RCC 7860 (cell line): Measurements from ENCODE around the gene TMLHE.
A peak's percentile ranks its signal among the peaks of the same experiment; 100 is the strongest.
"Not testable (repeated sequence)": the region's sequence is repeated elsewhere in the genome, so short reads cannot be mapped to it uniquely, and the experiment has no call there.

Experiments
- DNase-seq: peaks from one replicate; pipeline ENCODE4 v3.0.0-alpha.2; 2015; ENCODE audit warnings: low spot score
- FAIRE-seq: peaks from 2 replicates; lab custom pipeline; 2012; peaks lifted over from hg19 to GRCh38; lab: Jason Lieb, UNC

The TMLHE gene

GRCh38 chrX:155612312-155613224 is at the start of gene TMLHE, which contains the start of gene SPRY3:
Gene TMLHE (minus strand): TSS chrX:155612952. CDS start chrX:155545276, 67,676 bp downstream.
Gene SPRY3 (plus strand): TSS chrX:155612586.
- no peak for FAIRE-seq

GRCh38 chrX:155662282-155662681 is 49.5 kb upstream of the TMLHE start:
- no peak for FAIRE-seq
- no peak for DNase-seq

More at GRCh38 chrX:155612312-155613224, at the start of gene TMLHE, which contains the start of gene SPRY3:
- DNase-seq, result peak; percentile 28

GRCh38 chrX:155645180-155645579 is 32.4 kb upstream of the TMLHE start:
- DNase-seq, result no peak
- FAIRE-seq, result no peak

- DNase-seq (no peak), FAIRE-seq (no peak)
These were observed 30.5 kb upstream of the TMLHE start for GRCh38 chrX:155643240-155643639.

- not testable (repeated sequence) for FAIRE-seq, DNase-seq
These were observed 28.6 kb upstream of the TMLHE start for GRCh38 chrX:155641371-155641770.

GRCh38 chrX:155637714-155638113 is 25.0 kb upstream of the TMLHE start:
- FAIRE-seq (no peak), DNase-seq (no peak)

GRCh38 chrX:155635019-155635418 is 22.3 kb upstream of the TMLHE start:
- FAIRE-seq, DNase-seq: not testable (repeated sequence)

GRCh38 chrX:155632431-155633100 is 19.8 kb upstream of the TMLHE start:
- DNase-seq (peak; percentile 31), FAIRE-seq (no peak)

GRCh38 chrX:155620110-155620509 is 7.4 kb upstream of the TMLHE start:
- not testable (repeated sequence) for DNase-seq, FAIRE-seq

GRCh38 chrX:155615938-155616337 is 3.2 kb upstream of the TMLHE start:
- DNase-seq, result no peak
- no peak for FAIRE-seq

- FAIRE-seq, result no peak
- DNase-seq, result no peak
These were observed 1.3 kb upstream of the TMLHE start for GRCh38 chrX:155613927-155614559.

GRCh38 chrX:155611302-155611701 is 1.4 kb downstream of the TMLHE start:
- no peak for FAIRE-seq
- DNase-seq, result no peak

- FAIRE-seq, result no peak
- DNase-seq, result no peak
These were observed 19.8 kb downstream of the TMLHE start for GRCh38 chrX:155592981-155593380.

- DNase-seq, result no peak
- FAIRE-seq, result no peak
These were observed 20.4 kb downstream of the TMLHE start for GRCh38 chrX:155592331-155592730.

- FAIRE-seq, result no peak
- no peak for DNase-seq
These were observed 35.1 kb downstream of the TMLHE start for GRCh38 chrX:155577682-155578081.

- no peak for FAIRE-seq
- DNase-seq, result no peak
These were observed 49.7 kb downstream of the TMLHE start for GRCh38 chrX:155563099-155563498.

GRCh38 chrX:155544881-155545280 is 67.9 kb downstream of the TMLHE start:
- DNase-seq (no peak), FAIRE-seq (no peak)

- DNase-seq (peak; percentile 5), FAIRE-seq (no peak)
These were observed 76.9 kb downstream of the TMLHE start for GRCh38 chrX:155535866-155536265.

- no peak for DNase-seq
These were observed 78.0 kb downstream of the TMLHE start for GRCh38 chrX:155534800-155535199.

GRCh38 chrX:155527023-155527422 is 85.7 kb downstream of the TMLHE start:
- DNase-seq, FAIRE-seq: not testable (repeated sequence)

More at GRCh38 chrX:155534800-155535199, 78.0 kb downstream of the TMLHE start:
- no peak for FAIRE-seq

- FAIRE-seq (no peak), DNase-seq (no peak)
These were observed 98.5 kb downstream of the TMLHE start for GRCh38 chrX:155514225-155514624.
